Endothelial cell of umbilical vein (primary cell): ENCODE results near the gene FATE1.

Source experiments
- CTCF ChIP-seq, 2 donors: IDR thresholded peaks; 1 replicate in 1 of 2; 2 replicates in 1 of 2; pipeline ENCODE4 v1.5.1; 2011; ENCODE audit warnings: low read length in 2 of 2, mild to moderate bottlenecking in 2 of 2, moderate library complexity in 2 of 2, control low read depth in 1 of 2, inconsistent platforms in 1 of 2, low read depth in 1 of 2; ENCODE audit not compliant: insufficient read depth in 1 of 2; ENCODE audit errors: extremely low read depth in 1 of 2
- EZH2 ChIP-seq: IDR thresholded peaks from 2 replicates; pipeline ENCODE4 v1.6.1; 2012; ENCODE audit warnings: borderline replicate concordance, low read depth, mild to moderate bottlenecking, moderate library complexity, low read length, inconsistent platforms; ENCODE audit not compliant: severe bottlenecking
- GATA2 ChIP-seq: IDR thresholded peaks from 2 replicates; pipeline ENCODE4 v1.7.0; 2011; ENCODE audit warnings: low read depth, mild to moderate bottlenecking, moderate library complexity, mixed read lengths, low read length; ENCODE audit not compliant: insufficient read length, insufficient read depth
- MAX ChIP-seq: IDR thresholded peaks from 2 replicates; pipeline ENCODE4 v1.6.1; 2011; ENCODE audit not compliant: insufficient read depth, insufficient read length
- POLR2A ChIP-seq: IDR thresholded peaks from 2 replicates; pipeline ENCODE4 v1.6.1; 2012; ENCODE audit warnings: low read depth, mild to moderate bottlenecking, control low read depth, low read length
- POLR2AphosphoS5 ChIP-seq: IDR thresholded peaks from 2 replicates; pipeline ENCODE4 v1.6.1; 2012; ENCODE audit warnings: low read depth, mild to moderate bottlenecking, control low read depth, low read length, moderate library complexity; ENCODE audit not compliant: insufficient read depth

- TF ChIP-seq CTCF (IDR thresholded peaks at IDR 0.05; ENCODE audit: extremely low read depth in 1 of 2, insufficient read depth in 1 of 2, low read depth in 1 of 2, low read length in 2 of 2), result no peak
- TF ChIP-seq POLR2A, result no peak
- TF ChIP-seq POLR2AphosphoS5, result no peak
- no peak for TF ChIP-seq EZH2
- TF ChIP-seq MAX, result no peak
- TF ChIP-seq GATA2, result no peak
Observed at GRCh38 chrX:151708821-151709220, 7.0 kb upstream of the FATE1 start.
